Activated CD8-positive, alpha-beta memory T cell treated with anti-CD3 and anti-CD28 coated beads for 36 hours (primary cell): ENCODE results near the gene GALK2. TPM values are rescaled to one million over a fixed set of nuclear protein-coding genes. Genes with fewer than 3 reads are reported as not detected.
"Not testable (repeated sequence)": the region's sequence is repeated elsewhere in the genome, so short reads cannot be mapped to it uniquely, and the experiment has no call there.

ENCODE experiments used
- CTCF ChIA-PET: fragments of 350-600 bp; sonication (Branson Sonifier 250); formaldehyde crosslinking; loops from one replicate; lab custom pipeline; 2021; ENCODE audit warnings: antibody characterized with exemption; lab: Charles Lee
- POLR2A ChIA-PET: fragments of 350-600 bp; sonication (Branson Sonifier 250); formaldehyde crosslinking; loops from one replicate; lab custom pipeline; 2021; ENCODE audit warnings: antibody characterized with exemption; lab: Charles Lee
- total RNA-seq, 2 experiments: library from RNA; stranded (reverse); gene quantifications; one replicate each; pipeline ENCODE4 v1.2.3, GENCODE V29; 2021

Gene GALK2
- total RNA-seq, 2 experiments from 2014 or later: 26.0 to 30.2 TPM

GRCh38 chr15:49255966-49256759, 86.1 kb downstream of the GALK2 start:
- CTCF ChIA-PET: interaction anchor here (1.0 kb wide), 1 partner anchor 20 kb away, joined by 4 read pairs; no protein-coding TSS in a partner anchor

GRCh38 chr15:49265117-49265516, 95.1 kb downstream of the GALK2 start:
- CTCF ChIA-PET, POLR2A ChIA-PET: not testable (repeated sequence)

More at GRCh38 chr15:49255966-49256759, 86.1 kb downstream of the GALK2 start:
- POLR2A ChIA-PET: no interaction called here

- ChIA-PET CTCF (no interaction called here), POLR2A (no interaction called here)
Observed at GRCh38 chr15:49265911-49266310, 95.9 kb downstream of the GALK2 start.

- ChIA-PET POLR2A (no interaction called here), CTCF (no interaction called here)
Observed at GRCh38 chr15:49270541-49271421, 100.7 kb downstream of the GALK2 start.

GRCh38 chr15:49273734-49274318, 103.8 kb downstream of the GALK2 start:
- CTCF ChIA-PET: no interaction called here
- POLR2A ChIA-PET: no interaction called here

- ChIA-PET CTCF (no interaction called here), POLR2A (no interaction called here)
Observed at GRCh38 chr15:49278751-49279150, 108.7 kb downstream of the GALK2 start.

- ChIA-PET CTCF (no interaction called here), POLR2A (no interaction called here)
Observed at GRCh38 chr15:49279521-49280456, 109.7 kb downstream of the GALK2 start.

- ChIA-PET CTCF (interaction anchor here (0.6 kb wide), 1 partner anchor 1024 kb away, joined by 3 read pairs; no protein-coding TSS in a partner anchor), POLR2A (no interaction called here)
Observed at GRCh38 chr15:49282366-49282765, 112.3 kb downstream of the GALK2 start.

- CTCF ChIA-PET: no interaction called here
- POLR2A ChIA-PET: no interaction called here
Observed at GRCh38 chr15:49286649-49287404, 116.8 kb downstream of the GALK2 start.

GRCh38 chr15:49287481-49287880, 117.4 kb downstream of the GALK2 start:
- POLR2A ChIA-PET: no interaction called here
- CTCF ChIA-PET: no interaction called here

GRCh38 chr15:49288391-49288790, 118.3 kb downstream of the GALK2 start:
- CTCF ChIA-PET: no interaction called here

GRCh38 chr15:49290191-49290590, 120.1 kb downstream of the GALK2 start:
- ChIA-PET POLR2A (no interaction called here), CTCF (no interaction called here)

More at GRCh38 chr15:49288391-49288790, 118.3 kb downstream of the GALK2 start:
- POLR2A ChIA-PET: no interaction called here

- CTCF ChIA-PET: no interaction called here
- POLR2A ChIA-PET: no interaction called here
Observed at GRCh38 chr15:49293941-49294340, 123.9 kb downstream of the GALK2 start.

- ChIA-PET POLR2A (no interaction called here), CTCF (no interaction called here)
Observed at GRCh38 chr15:49296258-49296657, 126.2 kb downstream of the GALK2 start.

- POLR2A ChIA-PET: no interaction called here
Observed at GRCh38 chr15:49297584-49297983, 127.5 kb downstream of the GALK2 start.

GRCh38 chr15:49300856-49301255, 130.8 kb downstream of the GALK2 start:
- ChIA-PET CTCF (no interaction called here), POLR2A (no interaction called here)

More at GRCh38 chr15:49297584-49297983, 127.5 kb downstream of the GALK2 start:
- CTCF ChIA-PET: no interaction called here

GRCh38 chr15:49301562-49301961, 131.5 kb downstream of the GALK2 start:
- ChIA-PET POLR2A (no interaction called here), CTCF (no interaction called here)

GRCh38 chr15:49303003-49303402, 133.0 kb downstream of the GALK2 start:
- POLR2A ChIA-PET: no interaction called here
- CTCF ChIA-PET: no interaction called here
